ENCODE results near the gene VPS13D.

Gene VPS13D

DNA sequence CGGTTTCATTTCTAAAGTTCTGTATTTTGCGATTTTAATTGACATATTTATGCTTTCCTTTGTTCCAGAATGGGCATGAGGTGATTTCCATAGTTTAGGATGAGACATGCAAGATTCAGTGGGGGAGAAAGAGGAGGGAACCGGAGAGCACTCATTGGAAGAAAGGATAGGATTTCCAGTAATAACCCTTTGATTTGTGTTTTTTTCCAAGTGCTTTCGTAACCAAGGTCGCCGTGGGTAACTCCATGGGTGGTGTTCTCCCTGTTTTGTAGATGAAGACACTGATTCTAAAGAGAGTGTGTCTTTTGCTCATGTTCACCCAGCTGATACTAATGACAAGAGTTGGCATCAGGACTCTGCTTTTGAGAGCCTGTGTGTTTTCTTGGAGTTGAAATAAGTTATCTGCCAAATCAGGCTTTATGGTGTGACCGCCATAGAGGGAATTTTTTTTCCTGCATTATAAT, 218.1 kb downstream of the VPS13D start:
- H3F3A ChIP-seq (ENCODE audit: insufficient read depth, low read length) = peaks cover 20% of the 10 kb centered on the region
- no peaks in the 10 kb centered on the region for H3K79me2 ChIP-seq (ENCODE audit: low read length)
- no peak overlapping the region for H3K27ac ChIP-seq (ENCODE audit: low read length)
- H3K4me1 ChIP-seq (ENCODE audit: low read length) = peaks cover 27% of the 10 kb centered on the region
- H3K4me2 ChIP-seq (ENCODE audit: low read depth, low read length) = peak overlapping the region; percentile 38; the same call in 1 of the 2 replicates
- H3K4me3 ChIP-seq (ENCODE audit: low read length) = no peak overlapping the region
- H2AFZ ChIP-seq (ENCODE audit: low read length) = no peak overlapping the region
- peaks cover 14% of the 10 kb centered on the region; the same call in 1 of the 2 replicates for H3K27me3 ChIP-seq (replicated peaks; ENCODE audit: insufficient read depth, low read length)
- peaks cover 6% of the 10 kb centered on the region; the same call in 1 of the 2 replicates for H4K20me1 ChIP-seq (ENCODE audit: insufficient read depth, low read length)
- no peak for DNase-seq
- H3K9ac ChIP-seq (ENCODE audit: low read length) = no peak overlapping the region
- no peak for TF ChIP-seq EZH2phosphoT487 (IDR thresholded peaks at IDR 0.05; ENCODE audit: low read length)
- no peak for TF ChIP-seq EZH2 (optimal IDR thresholded peaks at IDR 0.05; ENCODE audit: low read depth, low read length)
- TF ChIP-seq, protein P1, sequence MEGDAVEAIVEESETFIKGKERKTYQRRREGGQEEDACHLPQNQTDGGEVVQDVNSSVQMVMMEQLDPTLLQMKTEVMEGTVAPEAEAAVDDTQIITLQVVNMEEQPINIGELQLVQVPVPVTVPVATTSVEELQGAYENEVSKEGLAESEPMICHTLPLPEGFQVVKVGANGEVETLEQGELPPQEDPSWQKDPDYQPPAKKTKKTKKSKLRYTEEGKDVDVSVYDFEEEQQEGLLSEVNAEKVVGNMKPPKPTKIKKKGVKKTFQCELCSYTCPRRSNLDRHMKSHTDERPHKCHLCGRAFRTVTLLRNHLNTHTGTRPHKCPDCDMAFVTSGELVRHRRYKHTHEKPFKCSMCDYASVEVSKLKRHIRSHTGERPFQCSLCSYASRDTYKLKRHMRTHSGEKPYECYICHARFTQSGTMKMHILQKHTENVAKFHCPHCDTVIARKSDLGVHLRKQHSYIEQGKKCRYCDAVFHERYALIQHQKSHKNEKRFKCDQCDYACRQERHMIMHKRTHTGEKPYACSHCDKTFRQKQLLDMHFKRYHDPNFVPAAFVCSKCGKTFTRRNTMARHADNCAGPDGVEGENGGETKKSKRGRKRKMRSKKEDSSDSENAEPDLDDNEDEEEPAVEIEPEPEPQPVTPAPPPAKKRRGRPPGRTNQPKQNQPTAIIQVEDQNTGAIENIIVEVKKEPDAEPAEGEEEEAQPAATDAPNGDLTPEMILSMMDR (IDR thresholded peaks at IDR 0.05; ENCODE audit: low read length) = no peak
- no peaks in the 10 kb centered on the region for H3K9me3 ChIP-seq (replicated peaks; ENCODE audit: insufficient read depth, low read length)
- no peaks in the 10 kb centered on the region for H3K36me3 ChIP-seq (replicated peaks; ENCODE audit: insufficient read depth, low read length)
- H3K9me2 ChIP-seq (replicated peaks; ENCODE audit: insufficient read depth, low read length) = no peaks in the 10 kb centered on the region

GRCh38 chr1:12448746-12449177, 218.9 kb downstream of the VPS13D start:
- TF ChIP-seq, protein P1 (IDR thresholded peaks at IDR 0.05; ENCODE audit: low read length) = no peak
- TF ChIP-seq EZH2phosphoT487 (IDR thresholded peaks at IDR 0.05; ENCODE audit: low read length) (no peak), EZH2 (optimal IDR thresholded peaks at IDR 0.05; ENCODE audit: low read depth, low read length) (no peak)
- H3K9ac ChIP-seq (ENCODE audit: low read length) = no peak overlapping the region
- peaks cover 14% of the 10 kb centered on the region; the same call in 1 of the 2 replicates for H3K27me3 ChIP-seq (replicated peaks; ENCODE audit: insufficient read depth, low read length)
- H3K4me1 ChIP-seq (ENCODE audit: low read length) = peaks cover 27% of the 10 kb centered on the region
- no peaks in the 10 kb centered on the region for H3K9me3 ChIP-seq (replicated peaks; ENCODE audit: insufficient read depth, low read length)
- H3K79me2 ChIP-seq (ENCODE audit: low read length) = no peaks in the 10 kb centered on the region
- H3K9me2 ChIP-seq (replicated peaks; ENCODE audit: insufficient read depth, low read length) = no peaks in the 10 kb centered on the region
- DNase-seq = peak; percentile 65
- peak overlapping the region; percentile 24 for H3K4me3 ChIP-seq (ENCODE audit: low read length)
- H3K36me3 ChIP-seq (replicated peaks; ENCODE audit: insufficient read depth, low read length) = no peaks in the 10 kb centered on the region
- H3K4me2 ChIP-seq (ENCODE audit: low read depth, low read length) = peak overlapping the region; percentile 38
- peaks cover 20% of the 10 kb centered on the region for H3F3A ChIP-seq (ENCODE audit: insufficient read depth, low read length)
- H4K20me1 ChIP-seq (ENCODE audit: insufficient read depth, low read length) = peaks cover 6% of the 10 kb centered on the region; the same call in 1 of the 2 replicates
- H3K27ac ChIP-seq (ENCODE audit: low read length) = peak overlapping the region; percentile 42; the same call in 1 of the 2 replicates
- H2AFZ ChIP-seq (ENCODE audit: low read length) = no peak overlapping the region

DNA sequence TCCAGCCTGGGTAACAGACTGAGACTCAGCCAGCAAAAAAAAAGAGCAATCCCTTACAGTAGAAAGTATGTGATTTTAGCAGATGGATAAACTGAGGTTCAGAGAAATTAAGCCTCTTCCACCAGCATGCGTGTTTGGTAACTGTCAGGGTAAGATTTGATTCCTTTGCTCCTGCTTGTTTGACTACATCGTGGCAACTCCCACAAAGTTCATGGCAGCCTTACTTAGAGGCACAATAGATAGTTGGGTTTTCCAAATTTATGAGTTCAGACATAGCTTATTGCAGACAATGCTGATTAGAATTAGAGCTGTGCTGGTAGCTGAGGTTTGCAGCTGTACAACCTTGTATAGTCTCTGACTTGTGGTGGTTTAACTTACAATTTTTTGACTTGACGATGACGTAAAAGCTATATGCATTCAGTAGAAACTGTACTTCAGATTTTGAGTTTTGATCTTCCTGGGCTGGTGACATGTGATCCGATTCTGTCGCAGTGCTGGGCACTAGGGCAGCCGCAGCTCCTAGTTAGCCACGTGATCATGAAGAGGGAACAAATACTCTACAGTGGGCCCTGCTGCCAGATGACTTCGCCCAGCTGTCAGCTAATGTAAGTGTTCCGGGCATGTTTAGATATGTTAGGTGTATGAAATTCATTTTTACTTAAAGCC, 220.4 kb downstream of the VPS13D start:
- Histone ChIP-seq H3K4me3 (ENCODE audit: low read length) (no peak overlapping the region), H3K9ac (ENCODE audit: low read length) (no peak overlapping the region), H3K4me1 (ENCODE audit: low read length) (peaks cover 27% of the 10 kb centered on the region), H3K9me2 (replicated peaks; ENCODE audit: insufficient read depth, low read length) (no peaks in the 10 kb centered on the region), H3K9me3 (replicated peaks; ENCODE audit: insufficient read depth, low read length) (no peaks in the 10 kb centered on the region), H3F3A (ENCODE audit: insufficient read depth, low read length) (peaks cover 20% of the 10 kb centered on the region), H4K20me1 (ENCODE audit: insufficient read depth, low read length) (peaks cover 6% of the 10 kb centered on the region; the same call in 1 of the 2 replicates), H3K27me3 (replicated peaks; ENCODE audit: insufficient read depth, low read length) (peaks cover 12% of the 10 kb centered on the region; the same call in 1 of the 2 replicates), H3K79me2 (ENCODE audit: low read length) (no peaks in the 10 kb centered on the region), H3K36me3 (replicated peaks; ENCODE audit: insufficient read depth, low read length) (no peaks in the 10 kb centered on the region), H2AFZ (ENCODE audit: low read length) (no peak overlapping the region), H3K4me2 (ENCODE audit: low read depth, low read length) (peak overlapping the region; percentile 38; the same call in 1 of the 2 replicates), H3K27ac (ENCODE audit: low read length) (no peak overlapping the region; the same call in 1 of the 2 replicates)
- DNase-seq = no peak
- TF ChIP-seq, protein P1 (IDR thresholded peaks at IDR 0.05; ENCODE audit: low read length) = no peak
- TF ChIP-seq EZH2 (optimal IDR thresholded peaks at IDR 0.05; ENCODE audit: low read depth, low read length) = no peak
- no peak for TF ChIP-seq EZH2phosphoT487 (IDR thresholded peaks at IDR 0.05; ENCODE audit: low read length)
